H1 (cell line): ENCODE results near the gene NSG2. TPM values are rescaled to one million over a fixed set of nuclear protein-coding genes. Genes with fewer than 3 reads are reported as not detected.

Experiments
- CTCF ChIP-seq, 3 experiments: IDR thresholded peaks; 1 replicate in 2 of 3; 2 replicates in 1 of 3; pipeline versions ENCODE4 v1.5.1 to v1.6.1; 2011; ENCODE audit warnings: low read length in 3 of 3, mild to moderate bottlenecking in 3 of 3, inconsistent platforms in 2 of 3, low read depth in 1 of 3, moderate library complexity in 1 of 3; ENCODE audit not compliant: insufficient read depth in 1 of 3; ENCODE audit errors: control extremely low read depth in 1 of 3
- JUN ChIP-seq: IDR thresholded peaks from 2 replicates; pipeline ENCODE4 v1.6.1; 2011; ENCODE audit warnings: low read depth, mild to moderate bottlenecking, improper control_type of control experiment, low read length
- polyA plus RNA-seq, 7 experiments: library from polyadenylated mRNA; depleted of rRNA in 3 of 7; stranded (reverse) in 5 of 7; unstranded in 2 of 7; fragments of >200 nt in 5 of 7; fragments of 200-250 nt in 2 of 7; gene quantifications; 1 replicate in 5 of 7; 2 replicates in 1 of 7; 4 replicates in 1 of 7; pipeline versions ENCODE4 v1.2.1 to v1.2.3, GENCODE V29; 2011 to 2013; ENCODE audit warnings: missing spikeins in 2 of 7, mixed read lengths in 2 of 7
- total RNA-seq: library from RNA; stranded (reverse); fragmentation: NEBNext Ultra II Directional; extraction: Animal tissue kit (Norgen Biotek cat#: 25700); gene quantifications from 2 replicates; pipeline ENCODE4 v1.2.1, GENCODE V29; 2021

Gene NSG2
- total and polyA plus RNA-seq, 2 of the 8 experiments (the other 6 are each of a cell fraction or from before 2014, with no cell fraction given), result 0.56 to 0.78 TPM

GRCh38 chr5:174140452-174141020 is 95.0 kb downstream of the NSG2 start (continued):
- TF ChIP-seq CTCF (IDR thresholded peaks at IDR 0.05; ENCODE audit: control extremely low read depth in 1 of 3, insufficient read depth in 1 of 3, low read depth in 1 of 3, low read length in 3 of 3) (no peak), JUN (no peak)
